GM21528 (cell line): ENCODE data around the gene OARD1.
"Not testable (repeated sequence)": the region's sequence is repeated elsewhere in the genome, so short reads cannot be mapped to it uniquely, and the experiment has no call there.

ENCODE experiments used
- ATAC-seq: cut with Tn5 transposase; IDR thresholded peaks from one replicate; pipeline ENCODE4 v1.9.1; 2021; ENCODE audit warnings: mild to moderate bottlenecking, moderate library complexity; ENCODE audit not compliant: unreplicated experiment, low FRiP score

The OARD1 gene

GRCh38 chr6:41028561-41029412, 43.4 kb downstream of the OARD1 start:
- ATAC-seq = peak; percentile 25

- peak; percentile 88 for ATAC-seq
These were observed 44.2 kb downstream of the OARD1 start for GRCh38 chr6:41027799-41028560.

- no peak for ATAC-seq
These were observed 44.9 kb downstream of the OARD1 start for GRCh38 chr6:41027241-41027640.

- no peak for ATAC-seq
These were observed 46.1 kb downstream of the OARD1 start for GRCh38 chr6:41025966-41026530.

GRCh38 chr6:41023114-41023513, 49.0 kb downstream of the OARD1 start:
- no peak for ATAC-seq

- ATAC-seq = no peak
These were observed 49.9 kb downstream of the OARD1 start for GRCh38 chr6:41022294-41022693.

- ATAC-seq = no peak
These were observed 50.3 kb downstream of the OARD1 start for GRCh38 chr6:41021832-41022231.

- ATAC-seq = no peak
These were observed 54.5 kb downstream of the OARD1 start for GRCh38 chr6:41017663-41018062.

GRCh38 chr6:41015860-41016259, 56.3 kb downstream of the OARD1 start:
- not testable (repeated sequence) for ATAC-seq

GRCh38 chr6:41014780-41015179, 57.4 kb downstream of the OARD1 start:
- no peak for ATAC-seq
